Thoracic aorta (tissue), 2 donors: ENCODE data around the gene NR2F6. TPM values are rescaled to one million over a fixed set of nuclear protein-coding genes. Genes with fewer than 3 reads are reported as not detected.

Source experiments
- ATAC-seq: fragments of 150-250 bp; one replicate; pipeline ENCODE4 v1.8.0; 2017; ENCODE audit warnings: low read depth; ENCODE audit not compliant: insufficient number of reproducible peaks, low FRiP score
- DNase-seq: peaks from one replicate; pipeline ENCODE4 v3.0.0-alpha.2; 2020; ENCODE audit warnings: low spot score
- H3K27ac ChIP-seq, 2 donors: fragments of 200-600 bp; sonication (generic); 1 replicate in 1 of 2; 2 replicates in 1 of 2; pipeline ENCODE4 v1.5.1; 2016; ENCODE audit warnings: mild to moderate bottlenecking in 2 of 2, moderate library complexity in 2 of 2
- H3K27me3 ChIP-seq: fragments of 200-600 bp; sonication (generic); replicated peaks from 2 replicates; pipeline ENCODE4 v1.6.0; 2016; ENCODE audit warnings: mild to moderate bottlenecking; ENCODE audit not compliant: insufficient read depth
- H3K36me3 ChIP-seq: fragments of 200-600 bp; sonication (generic); one replicate; pipeline ENCODE4 v1.5.1; 2016
- H3K4me1 ChIP-seq, 2 donors: fragments of 200-600 bp; sonication (generic); 1 replicate in 1 of 2; 2 replicates in 1 of 2; pipeline versions ENCODE4 v1.5.1 to v1.6.0; 2016; ENCODE audit warnings: low read depth in 2 of 2, mild to moderate bottlenecking in 1 of 2; ENCODE audit not compliant: control insufficient read depth in 1 of 2
- H3K4me3 ChIP-seq: fragments of 200-600 bp; sonication (generic); 2 replicates; pipeline ENCODE4 v1.5.1; 2016; ENCODE audit warnings: mild to moderate bottlenecking
- H3K9me3 ChIP-seq: fragments of 200-600 bp; sonication (generic); 2 replicates; pipeline ENCODE4 v1.5.1; 2016
- total RNA-seq, 2 donors: library from RNA; depleted of rRNA; stranded (reverse); fragments of >200 nt; gene quantifications; one replicate each; pipeline versions ENCODE4 v1.1.0 to v1.2.3, GENCODE V29; 2016
- TF ChIP-seq, protein P1 (sequence below): fragments of 200-600 bp; sonication (generic); IDR thresholded peaks from one replicate; pipeline ENCODE4 v1.5.1; 2019; ENCODE audit warnings: antibody characterized with exemption

The NR2F6 gene
- total RNA-seq, 2 donors from 2014 or later, result 42.0 to 68.1 TPM

DNA sequence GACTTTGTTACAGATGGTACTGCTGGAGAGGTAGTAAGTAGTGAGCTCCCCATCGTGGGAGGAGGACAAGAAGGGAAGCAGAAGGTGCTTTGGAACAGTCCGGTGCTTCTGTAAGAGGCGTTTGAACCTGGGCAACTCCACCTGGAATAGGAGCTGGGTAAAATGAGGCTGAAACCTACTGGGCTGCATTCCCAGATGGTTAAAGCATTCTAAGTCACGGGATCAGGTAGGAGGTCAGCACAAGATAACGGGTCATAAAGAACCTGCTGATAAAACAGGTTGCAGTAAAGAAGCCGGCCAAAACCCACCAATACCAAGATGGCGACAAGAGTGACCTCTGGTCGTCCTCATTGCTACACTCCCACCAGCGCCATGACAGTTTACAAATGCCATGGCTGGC, 41.0 kb upstream of the NR2F6 start:
- DNase-seq (no peak), ATAC-seq (no peak)
- Histone ChIP-seq H3K36me3 (no peaks in the 10 kb centered on the region), H3K4me3 (no peak overlapping the region), H3K27ac (no peak overlapping the region), H3K4me1 (peaks cover 7 to 10% of the 10 kb centered on the region in 2 donors), H3K27me3 (no peaks in the 10 kb centered on the region), H3K9me3 (no peaks in the 10 kb centered on the region)
- TF ChIP-seq, protein P1, sequence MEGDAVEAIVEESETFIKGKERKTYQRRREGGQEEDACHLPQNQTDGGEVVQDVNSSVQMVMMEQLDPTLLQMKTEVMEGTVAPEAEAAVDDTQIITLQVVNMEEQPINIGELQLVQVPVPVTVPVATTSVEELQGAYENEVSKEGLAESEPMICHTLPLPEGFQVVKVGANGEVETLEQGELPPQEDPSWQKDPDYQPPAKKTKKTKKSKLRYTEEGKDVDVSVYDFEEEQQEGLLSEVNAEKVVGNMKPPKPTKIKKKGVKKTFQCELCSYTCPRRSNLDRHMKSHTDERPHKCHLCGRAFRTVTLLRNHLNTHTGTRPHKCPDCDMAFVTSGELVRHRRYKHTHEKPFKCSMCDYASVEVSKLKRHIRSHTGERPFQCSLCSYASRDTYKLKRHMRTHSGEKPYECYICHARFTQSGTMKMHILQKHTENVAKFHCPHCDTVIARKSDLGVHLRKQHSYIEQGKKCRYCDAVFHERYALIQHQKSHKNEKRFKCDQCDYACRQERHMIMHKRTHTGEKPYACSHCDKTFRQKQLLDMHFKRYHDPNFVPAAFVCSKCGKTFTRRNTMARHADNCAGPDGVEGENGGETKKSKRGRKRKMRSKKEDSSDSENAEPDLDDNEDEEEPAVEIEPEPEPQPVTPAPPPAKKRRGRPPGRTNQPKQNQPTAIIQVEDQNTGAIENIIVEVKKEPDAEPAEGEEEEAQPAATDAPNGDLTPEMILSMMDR, result no peak

DNA sequence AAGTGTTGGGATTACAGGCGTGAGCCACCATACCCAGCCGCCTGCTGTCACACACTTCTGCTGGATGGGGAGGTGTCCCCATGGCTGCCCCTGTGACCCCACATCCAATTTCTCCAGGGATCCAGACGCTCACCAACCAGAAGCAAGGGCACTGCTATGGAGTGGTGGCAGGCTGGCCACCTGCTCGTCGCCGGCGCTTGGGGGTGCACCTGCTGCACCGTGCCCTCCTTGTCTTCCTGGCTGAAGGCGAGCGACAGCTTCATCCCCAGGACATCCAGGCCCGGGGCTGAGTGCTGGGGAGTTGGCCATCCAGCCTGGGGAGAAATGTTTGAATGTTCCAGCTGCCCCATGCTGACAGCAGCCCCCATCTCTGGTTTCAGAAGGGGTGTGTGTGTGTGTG, 40.5 kb upstream of the NR2F6 start:
- Histone ChIP-seq H3K9me3 (no peaks in the 10 kb centered on the region), H3K27me3 (no peaks in the 10 kb centered on the region), H3K36me3 (no peaks in the 10 kb centered on the region), H3K4me1 (peaks cover 7 to 14% of the 10 kb centered on the region in 2 donors), H3K27ac (no peak overlapping the region), H3K4me3 (no peak overlapping the region)
- TF ChIP-seq, protein P1, result no peak
- DNase-seq, result no peak
- no peak for ATAC-seq

DNA sequence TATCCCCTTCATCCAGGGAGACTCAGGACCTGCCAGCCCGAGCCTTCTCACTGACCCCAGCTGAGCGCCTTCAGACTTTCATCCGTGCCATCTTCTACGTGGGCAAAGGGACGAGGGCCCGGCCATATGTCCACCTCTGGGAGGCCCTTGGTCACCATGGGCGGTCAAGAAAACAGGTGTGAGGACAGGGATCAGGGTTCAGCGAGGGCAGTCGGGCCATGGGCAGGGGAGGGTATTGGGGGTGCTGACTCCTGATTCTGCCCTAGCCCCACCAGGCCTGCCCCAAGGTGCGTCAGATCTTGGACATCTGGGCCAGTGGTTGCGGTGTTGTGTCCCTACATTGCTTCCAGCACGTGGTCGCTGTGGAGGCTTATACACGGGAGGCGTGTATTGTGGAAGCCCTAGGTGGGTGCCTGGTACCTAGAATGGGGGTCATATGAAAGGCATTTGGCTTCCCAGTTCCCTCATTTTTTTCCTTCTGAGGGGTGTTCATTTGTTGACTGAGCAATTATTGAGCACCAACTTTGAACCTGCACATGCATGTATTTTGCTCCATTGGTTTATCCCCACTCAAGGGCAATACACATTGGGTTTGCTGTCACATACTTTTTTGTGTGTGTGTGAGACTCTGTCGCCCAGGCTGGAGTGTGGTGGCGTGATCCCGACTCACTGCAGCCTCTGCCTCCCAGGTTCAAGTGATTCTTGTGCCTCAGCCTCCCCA, 39.9 kb upstream of the NR2F6 start:
- TF ChIP-seq, protein P1, result no peak
- H3K4me3 ChIP-seq, result no peak overlapping the region
- ATAC-seq (no peak), DNase-seq (no peak)
- H3K27me3 ChIP-seq, result no peaks in the 10 kb centered on the region
- no peaks in the 10 kb centered on the region for H3K9me3 ChIP-seq
- no peak overlapping the region for H3K27ac ChIP-seq
- peaks cover 7 to 14% of the 10 kb centered on the region in 2 donors for H3K4me1 ChIP-seq
- no peaks in the 10 kb centered on the region for H3K36me3 ChIP-seq

DNA sequence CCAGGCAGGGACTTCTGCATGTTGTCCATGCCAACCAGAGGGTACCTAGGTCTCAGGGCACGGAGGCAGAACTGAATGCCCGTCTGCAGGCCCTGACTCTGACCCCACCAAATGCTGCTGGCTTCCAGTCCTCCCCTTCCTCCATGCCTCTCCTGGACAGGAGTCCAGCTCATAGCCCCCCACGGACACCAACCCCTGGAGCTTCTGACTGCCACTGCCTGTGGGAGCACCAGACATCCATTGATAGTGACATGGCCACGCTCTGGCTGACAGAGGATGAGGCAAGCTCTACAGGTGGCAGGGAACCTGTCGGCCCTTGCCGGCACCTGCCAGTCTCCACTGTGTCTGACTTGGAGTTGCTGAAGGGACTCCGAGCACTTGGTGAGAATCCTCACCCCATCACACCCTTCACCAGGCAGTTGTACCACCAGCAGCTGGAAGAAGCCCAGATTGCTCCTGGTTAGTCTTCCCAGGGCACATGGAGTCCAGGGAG, 37.8 kb upstream of the NR2F6 start:
- H3K4me3 ChIP-seq, result no peak overlapping the region
- TF ChIP-seq, protein P1, result no peak
- DNase-seq (no peak), ATAC-seq (no peak)
- no peaks in the 10 kb centered on the region for H3K27me3 ChIP-seq
- no peak overlapping the region for H3K27ac ChIP-seq
- peaks cover 7 to 14% of the 10 kb centered on the region in 2 donors for H3K4me1 ChIP-seq
- H3K36me3 ChIP-seq, result peaks cover 7% of the 10 kb centered on the region
- H3K9me3 ChIP-seq, result no peaks in the 10 kb centered on the region

DNA sequence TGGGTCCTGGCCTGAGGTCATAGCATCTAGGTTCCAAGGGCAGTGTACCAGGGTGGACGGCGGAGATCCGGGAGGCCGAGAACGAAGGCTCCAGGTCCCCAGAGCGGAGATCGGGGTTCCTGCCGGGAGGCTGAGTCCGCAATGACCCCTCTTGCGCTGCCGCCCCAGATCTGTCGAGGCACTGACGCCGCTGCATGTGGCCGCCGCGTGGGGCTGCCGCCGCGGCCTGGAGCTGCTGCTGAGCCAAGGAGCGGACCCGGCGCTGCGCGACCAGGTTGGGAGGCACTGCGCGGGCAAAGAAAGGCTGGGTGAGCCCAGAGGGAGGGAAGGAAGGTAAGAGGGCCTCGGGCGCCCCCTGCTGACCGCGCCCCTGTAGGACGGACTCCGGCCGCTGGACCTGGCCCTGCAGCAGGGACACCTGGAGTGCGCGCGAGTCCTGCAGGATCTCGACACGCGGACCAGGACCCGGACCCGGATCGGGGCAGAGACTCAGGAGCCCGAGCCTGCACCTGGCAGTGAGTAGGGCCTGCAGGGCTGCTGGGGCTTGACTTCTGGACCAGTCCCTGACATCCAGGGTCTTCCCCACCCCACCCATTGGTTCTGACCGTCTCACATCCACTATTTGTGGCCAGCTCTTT, 36.9 kb upstream of the NR2F6 start:
- peak overlapping the region; percentile 68 for H3K4me3 ChIP-seq
- ATAC-seq, result peak; percentile 64
- H3K27ac ChIP-seq, result no peak overlapping the region

More for the DNA sequence above, 36.9 kb upstream of the NR2F6 start:
- H3K9me3 ChIP-seq, result no peaks in the 10 kb centered on the region
- TF ChIP-seq, protein P1, result peak; percentile 90
- H3K27me3 ChIP-seq, result no peaks in the 10 kb centered on the region
- H3K36me3 ChIP-seq, result peaks cover 8% of the 10 kb centered on the region
- no peak for DNase-seq
- peaks cover 7 to 14% of the 10 kb centered on the region in 2 donors for H3K4me1 ChIP-seq
